Parathyroid adenoma (tissue), 2 donors: ENCODE results near the gene SHOX.

ENCODE experiments used
- H2AFZ ChIP-seq: fragments of 300-600 bp; sonication (generic); one replicate; pipeline ENCODE4 v1.7.0; 2017; ENCODE audit warnings: antibody characterized with exemption, mild to moderate bottlenecking
- H3K27ac ChIP-seq: fragments of 300-600 bp; sonication (generic); one replicate; pipeline ENCODE4 v1.7.0; 2017
- H3K27me3 ChIP-seq: fragments of 300-600 bp; sonication (generic); one replicate; pipeline ENCODE4 v1.7.0; 2017; ENCODE audit warnings: low read length; ENCODE audit not compliant: control insufficient read depth, insufficient read depth
- H3K36me3 ChIP-seq: fragments of 300-600 bp; sonication (generic); one replicate; pipeline ENCODE4 v1.7.0; 2017; ENCODE audit warnings: low read length; ENCODE audit not compliant: control insufficient read depth, insufficient read depth
- H3K4me1 ChIP-seq: fragments of 300-600 bp; sonication (generic); one replicate; pipeline ENCODE4 v1.7.0; 2017; ENCODE audit warnings: control low read depth
- H3K4me2 ChIP-seq: fragments of 300-600 bp; sonication (generic); one replicate; pipeline ENCODE4 v1.7.0; 2017; ENCODE audit warnings: low read length
- H3K4me3 ChIP-seq: fragments of 300-600 bp; sonication (generic); one replicate; pipeline ENCODE4 v1.7.0; 2017; ENCODE audit warnings: low read depth, low read length
- H3K79me2 ChIP-seq: fragments of 300-600 bp; sonication (generic); one replicate; pipeline ENCODE4 v1.7.0; 2017; ENCODE audit warnings: control low read depth
- H3K9ac ChIP-seq: fragments of 300-600 bp; sonication (generic); one replicate; pipeline ENCODE4 v1.7.0; 2017; ENCODE audit warnings: mild to moderate bottlenecking
- H3K9me3 ChIP-seq: fragments of 300-600 bp; sonication (generic); one replicate; pipeline ENCODE4 v1.7.0; 2017; ENCODE audit warnings: low read length; ENCODE audit not compliant: control insufficient read depth
- CTCF ChIP-seq: fragments of 300-600 bp; sonication (generic); IDR thresholded peaks from one replicate; pipeline ENCODE4 v1.7.0; 2017; ENCODE audit warnings: antibody characterized with exemption, mild to moderate bottlenecking
- donor health status: primary hyperparathyroidism.

The SHOX gene

GRCh38 chrX:701673-702072 lies 71.1 kb downstream of the SHOX start:
- no peaks in the 10 kb centered on the region for H3K4me1 ChIP-seq
- H3K36me3 ChIP-seq, result no peaks in the 10 kb centered on the region
- H3K4me2 ChIP-seq, result no peak overlapping the region
- no peaks in the 10 kb centered on the region for H3K79me2 ChIP-seq
- no peak overlapping the region for H2AFZ ChIP-seq
- H3K4me3 ChIP-seq, result no peak overlapping the region
- H3K9ac ChIP-seq, result no peak overlapping the region
- no peak overlapping the region for H3K27ac ChIP-seq
- no peaks in the 10 kb centered on the region for H3K9me3 ChIP-seq
- H3K27me3 ChIP-seq, result no peaks in the 10 kb centered on the region
- TF ChIP-seq CTCF, result no peak

GRCh38 chrX:703466-703865 lies 72.9 kb downstream of the SHOX start:
- no peaks in the 10 kb centered on the region for H3K9me3 ChIP-seq

GRCh38 chrX:703866-704265 lies 73.3 kb downstream of the SHOX start:
- TF ChIP-seq CTCF, result no peak
- no peak overlapping the region for H3K4me3 ChIP-seq

More at GRCh38 chrX:703466-703865, 72.9 kb downstream of the SHOX start:
- no peak for TF ChIP-seq CTCF
- no peak overlapping the region for H3K4me2 ChIP-seq
- H3K4me3 ChIP-seq, result no peak overlapping the region
- H3K27me3 ChIP-seq, result no peaks in the 10 kb centered on the region
- H3K4me1 ChIP-seq, result no peaks in the 10 kb centered on the region
- H3K36me3 ChIP-seq, result no peaks in the 10 kb centered on the region
- H3K9ac ChIP-seq, result no peak overlapping the region
- H3K27ac ChIP-seq, result no peak overlapping the region
- no peak overlapping the region for H2AFZ ChIP-seq
- no peaks in the 10 kb centered on the region for H3K79me2 ChIP-seq

More at GRCh38 chrX:703866-704265, 73.3 kb downstream of the SHOX start:
- Histone ChIP-seq H3K27me3 (no peaks in the 10 kb centered on the region), H3K27ac (no peak overlapping the region), H2AFZ (no peak overlapping the region), H3K79me2 (no peaks in the 10 kb centered on the region), H3K36me3 (no peaks in the 10 kb centered on the region), H3K9me3 (no peaks in the 10 kb centered on the region), H3K4me2 (no peak overlapping the region), H3K9ac (no peak overlapping the region), H3K4me1 (no peaks in the 10 kb centered on the region)
